DOHH2 (cell line): ENCODE results near the gene ADGRG1.

Experiments
- EZH2phosphoT487 ChIP-seq: fragments of 200-600 bp; sonication (generic); IDR thresholded peaks from 2 replicates; pipeline ENCODE4 v1.6.1; 2017; ENCODE audit warnings: borderline replicate concordance, mild to moderate bottlenecking, antibody characterized with exemption, low read length, moderate library complexity, mixed read lengths
- TF ChIP-seq, protein P1 (sequence below): fragments of 200-600 bp; sonication (generic); IDR thresholded peaks from one replicate; pipeline ENCODE4 v1.5.1; 2014; ENCODE audit warnings: antibody characterized with exemption, mild to moderate bottlenecking, low read depth, low read length; ENCODE audit not compliant: poor library complexity, severe bottlenecking

DNA sequence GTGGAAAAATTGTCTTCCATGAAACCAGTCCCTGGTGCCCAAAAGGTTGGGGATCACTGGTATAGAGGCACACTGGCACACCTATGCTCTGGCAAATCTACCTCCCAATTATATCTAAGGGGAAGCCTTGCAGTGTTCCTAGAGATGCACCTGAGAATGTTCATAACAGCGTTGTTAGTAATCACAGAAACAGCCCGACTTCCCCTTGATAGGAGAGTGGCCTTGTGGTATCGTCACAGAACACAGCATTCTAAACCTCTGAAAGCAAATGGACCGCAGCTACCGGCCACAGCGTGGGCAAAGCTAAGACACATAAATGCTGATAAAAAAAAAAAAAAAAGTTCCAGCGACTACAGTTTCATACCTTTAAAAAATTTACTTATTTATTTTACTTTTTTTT, 39.1 kb upstream of the ADGRG1 start:
- TF ChIP-seq, protein P1, sequence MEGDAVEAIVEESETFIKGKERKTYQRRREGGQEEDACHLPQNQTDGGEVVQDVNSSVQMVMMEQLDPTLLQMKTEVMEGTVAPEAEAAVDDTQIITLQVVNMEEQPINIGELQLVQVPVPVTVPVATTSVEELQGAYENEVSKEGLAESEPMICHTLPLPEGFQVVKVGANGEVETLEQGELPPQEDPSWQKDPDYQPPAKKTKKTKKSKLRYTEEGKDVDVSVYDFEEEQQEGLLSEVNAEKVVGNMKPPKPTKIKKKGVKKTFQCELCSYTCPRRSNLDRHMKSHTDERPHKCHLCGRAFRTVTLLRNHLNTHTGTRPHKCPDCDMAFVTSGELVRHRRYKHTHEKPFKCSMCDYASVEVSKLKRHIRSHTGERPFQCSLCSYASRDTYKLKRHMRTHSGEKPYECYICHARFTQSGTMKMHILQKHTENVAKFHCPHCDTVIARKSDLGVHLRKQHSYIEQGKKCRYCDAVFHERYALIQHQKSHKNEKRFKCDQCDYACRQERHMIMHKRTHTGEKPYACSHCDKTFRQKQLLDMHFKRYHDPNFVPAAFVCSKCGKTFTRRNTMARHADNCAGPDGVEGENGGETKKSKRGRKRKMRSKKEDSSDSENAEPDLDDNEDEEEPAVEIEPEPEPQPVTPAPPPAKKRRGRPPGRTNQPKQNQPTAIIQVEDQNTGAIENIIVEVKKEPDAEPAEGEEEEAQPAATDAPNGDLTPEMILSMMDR, result no peak
- TF ChIP-seq EZH2phosphoT487, result no peak
